Hair follicle dermal papilla cell (primary cell): ENCODE results near the gene SLTM. TPM values are rescaled to one million over a fixed set of nuclear protein-coding genes. Genes with fewer than 3 reads are reported as not detected.

Source experiments
- small RNA-seq: library from RNA; depleted of rRNA; stranded (forward); fragments of <200 nt; gene quantifications from one replicate; pipeline ENCODE3, GENCODE V24; 2012
- total RNA-seq: library from RNA; depleted of rRNA; stranded (reverse); fragments of >200 nt; gene quantifications from 2 replicates; pipeline ENCODE4 v1.2.3, GENCODE V29; 2012

SLTM gene
- total RNA-seq, result 47.5 and 60.5 TPM in 2 replicates

DNA sequence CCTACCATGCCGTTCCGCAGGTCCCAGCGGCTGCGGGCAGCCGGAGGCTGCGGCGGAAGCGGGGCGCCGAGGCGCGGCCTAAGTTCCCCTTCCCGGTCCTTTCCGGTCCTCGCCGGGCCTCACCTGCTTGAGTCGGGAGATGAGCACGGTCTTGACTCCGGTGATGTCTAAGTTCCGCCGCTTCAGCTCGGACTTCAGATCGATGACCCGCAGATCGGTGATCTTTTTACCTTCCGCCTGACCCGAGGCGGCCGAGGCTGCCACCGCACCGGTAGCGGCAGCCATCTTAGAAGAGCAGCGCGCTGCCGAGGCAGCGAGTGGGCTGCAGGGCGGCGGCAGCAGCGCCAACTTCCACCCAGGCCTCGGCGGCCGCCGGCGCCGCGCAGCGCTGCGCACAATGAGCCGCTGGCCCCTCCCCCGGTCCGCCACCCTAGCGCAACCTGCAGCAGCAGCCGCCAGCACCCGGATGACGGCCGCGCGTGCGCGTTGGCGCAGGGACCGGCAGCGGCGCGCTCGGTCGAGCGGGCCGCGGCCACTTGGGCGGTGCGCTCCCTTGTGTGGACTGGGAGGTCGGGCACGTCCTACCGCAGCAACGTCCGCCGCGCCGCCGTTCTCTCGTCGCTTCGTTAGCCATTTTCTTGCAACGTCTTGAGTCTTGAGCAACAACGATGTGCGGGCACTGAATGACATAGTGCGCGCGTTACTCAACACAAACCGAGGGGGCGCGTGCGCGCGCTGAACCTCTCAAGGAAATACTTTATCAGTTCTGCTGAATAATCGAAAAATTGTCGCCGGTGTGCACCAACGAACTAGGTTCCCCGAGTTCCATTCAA is at the start of gene SLTM:
SLTM (minus strand) TSS at position 399 of the 833 bp plus-strand sequence; CDS start at position 285, 114 bp downstream.

Small RNA genes within 50 kb of the gene (small RNA-seq; reads per million reads assigned to genes)
- gene ZNF444P1, result not detected

Other genes starting within 250 kb of the SLTM start
- 139 and 144 TPM in 2 replicates for gene ADAM10, start 184.0 kb downstream of the SLTM start, total RNA-seq
- 39.2 and 40.9 TPM in 2 replicates for gene MINDY2, start 162.4 kb downstream of the SLTM start, total RNA-seq
- gene RNF111, start 54.0 kb upstream of the SLTM start, total RNA-seq, result 21.7 and 34.4 TPM in 2 replicates
- gene CCNB2, start 171.5 kb upstream of the SLTM start, total RNA-seq, result 6.2 and 7.6 TPM in 2 replicates